ENCODE measurements around the gene AKAP7.

AKAP7 gene

DNA sequence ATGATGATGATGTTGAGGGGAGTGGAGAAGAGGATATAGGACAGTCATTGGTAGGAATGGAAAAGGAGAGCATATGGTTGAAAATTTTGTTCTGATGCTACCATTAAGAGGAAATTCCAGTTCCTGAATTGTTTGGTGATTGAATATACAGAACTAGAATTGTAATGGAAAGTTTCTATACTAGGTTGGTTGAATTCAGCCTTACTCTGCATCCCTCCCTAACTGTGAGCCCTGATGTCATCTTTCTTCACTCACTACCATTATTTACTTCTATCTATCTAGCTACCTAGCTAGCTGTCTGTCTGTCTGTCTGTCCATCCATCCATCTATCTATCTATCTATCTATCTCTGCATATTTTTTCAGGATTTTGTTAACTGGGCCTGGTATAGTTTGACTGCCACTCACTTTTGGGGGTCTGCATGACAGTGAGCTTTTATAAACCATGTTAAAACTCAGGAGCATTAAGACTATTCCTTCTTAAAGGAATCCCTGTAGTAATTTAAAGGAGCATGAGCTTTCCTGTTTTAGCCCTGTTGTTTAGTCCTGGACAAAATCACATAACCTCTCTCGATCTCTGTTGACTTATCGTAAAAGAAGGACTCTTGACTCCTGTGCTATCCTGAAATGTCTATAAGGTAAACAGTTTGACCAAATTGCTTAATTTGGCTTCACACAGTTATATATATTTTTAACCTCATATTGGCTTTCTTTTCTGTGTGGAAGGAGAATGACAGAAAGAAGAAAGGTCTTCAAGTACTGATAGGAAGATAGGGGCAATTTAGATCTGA is 71.4 kb downstream of the AKAP7 start:
- DNase-seq = no peak

DNA sequence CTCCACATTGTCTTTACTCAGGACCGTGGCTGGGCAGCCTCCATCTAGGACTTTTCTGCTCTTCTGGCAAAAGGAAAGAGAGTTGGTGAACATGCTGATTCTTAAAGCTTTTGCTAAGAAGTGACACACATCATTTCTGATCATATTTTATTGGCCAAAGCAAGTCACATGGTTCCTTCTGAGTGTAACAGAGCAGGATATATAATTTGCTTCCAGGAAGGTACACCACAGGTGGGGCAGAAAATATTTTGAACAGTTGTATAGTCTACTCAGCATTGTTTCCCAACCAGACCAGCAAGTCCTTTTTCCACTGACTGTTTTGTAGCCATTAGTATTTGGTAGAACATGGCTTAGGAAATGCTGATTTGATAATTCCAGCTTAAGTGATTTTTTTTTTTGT is 73.5 kb downstream of the AKAP7 start:
- DNase-seq = no peak

DNA sequence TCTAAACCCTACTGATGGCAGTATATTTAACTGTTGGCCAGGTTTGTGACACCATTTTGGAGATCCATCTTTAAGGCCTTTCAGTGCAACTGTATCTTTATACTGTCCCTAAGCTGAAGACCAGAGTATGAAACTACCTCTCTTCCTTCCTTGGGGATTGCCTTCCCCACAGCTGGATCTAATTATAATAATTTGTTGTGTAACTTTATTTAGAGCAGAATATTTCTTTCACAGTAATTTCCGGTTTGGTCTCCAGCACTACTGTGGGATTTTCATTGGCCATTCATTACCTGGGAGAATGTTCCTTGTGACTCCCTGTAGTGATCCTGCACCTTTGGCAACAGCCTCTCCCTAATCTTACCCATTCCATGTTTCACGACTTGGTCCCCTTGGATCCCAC is 75.2 kb downstream of the AKAP7 start:
- no peak for DNase-seq

DNA sequence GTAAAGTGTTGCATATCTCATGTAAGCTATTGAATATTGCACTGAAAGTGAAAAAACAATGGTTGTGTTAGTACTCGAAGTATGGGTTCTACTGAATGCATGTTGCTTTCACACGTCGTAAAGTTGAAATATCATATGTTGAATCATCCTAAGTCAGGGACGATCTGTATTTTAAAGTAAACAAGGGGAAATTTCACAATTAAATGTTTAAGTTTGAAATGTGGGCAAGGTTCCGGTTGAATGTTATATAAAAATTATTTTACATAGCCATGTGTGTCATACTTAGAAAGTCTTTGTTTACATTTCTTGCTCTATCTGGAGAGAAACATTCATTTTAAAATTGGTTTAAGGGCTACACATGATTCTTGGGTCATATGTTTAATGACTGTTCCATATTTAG is 76.8 kb downstream of the AKAP7 start:
- no peak for DNase-seq

DNA sequence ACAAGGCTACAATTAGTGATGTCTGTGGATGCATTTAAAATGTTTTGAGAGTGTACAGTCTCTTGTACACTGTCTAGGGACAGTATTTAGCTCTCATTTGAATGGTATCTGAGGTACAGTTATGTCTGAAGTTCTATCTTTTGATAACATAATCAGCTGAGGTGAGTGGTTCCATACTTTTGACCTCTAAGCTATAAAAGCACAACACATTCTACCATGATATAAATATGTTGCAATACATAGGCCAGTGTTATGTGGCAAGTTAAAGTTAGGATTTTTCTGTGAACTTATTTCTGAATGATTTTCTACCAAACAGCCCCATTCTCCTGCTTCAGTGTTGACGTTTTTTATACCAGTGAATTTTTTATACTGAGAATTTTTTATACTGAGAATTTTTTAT is 77.6 kb downstream of the AKAP7 start:
- DNase-seq = no peak

DNA sequence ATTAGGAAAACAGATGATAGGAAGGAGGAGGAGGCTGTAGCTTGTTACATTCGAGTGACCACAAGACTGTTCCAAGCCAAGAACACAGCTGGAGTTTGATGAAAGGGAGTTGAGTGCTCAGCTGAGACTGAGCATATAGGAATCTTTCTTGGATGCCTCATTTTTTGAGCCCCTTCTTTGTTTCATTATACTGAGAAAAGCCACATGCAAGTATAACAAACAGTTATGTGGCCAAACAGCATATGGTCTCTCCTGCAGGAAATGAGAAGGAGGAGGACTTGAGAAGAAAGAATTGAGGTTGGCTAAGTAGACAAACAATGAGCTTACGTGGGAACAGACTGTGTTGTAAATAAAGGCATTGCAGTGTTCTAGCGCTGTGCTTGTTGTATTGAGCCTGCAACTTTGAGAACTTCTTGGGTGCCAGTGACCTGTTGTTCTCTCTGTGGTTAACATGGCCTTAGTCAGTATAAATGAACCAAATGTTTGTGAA is 78.3 kb downstream of the AKAP7 start:
- no peak for DNase-seq

DNA sequence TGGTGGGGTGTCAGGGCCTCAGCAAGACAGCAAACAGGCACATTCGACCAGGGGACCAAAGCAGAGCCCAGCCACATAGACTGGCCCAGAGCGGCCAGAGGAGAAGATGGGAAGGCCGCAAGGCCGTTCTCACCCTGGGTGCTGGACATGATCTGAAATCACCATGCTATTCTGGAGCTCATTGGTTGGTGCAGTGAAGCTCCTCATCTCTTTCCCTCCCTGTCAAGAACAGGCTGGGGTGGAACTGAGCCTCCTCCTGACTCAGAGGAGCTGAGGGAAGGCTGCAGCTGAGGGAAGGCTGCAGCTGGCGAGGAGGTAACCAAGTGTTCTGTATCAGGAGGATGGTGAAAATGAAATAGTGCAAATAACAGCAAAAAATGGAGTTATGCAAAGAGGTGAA is 80.0 kb downstream of the AKAP7 start:
- no peak for DNase-seq

DNA sequence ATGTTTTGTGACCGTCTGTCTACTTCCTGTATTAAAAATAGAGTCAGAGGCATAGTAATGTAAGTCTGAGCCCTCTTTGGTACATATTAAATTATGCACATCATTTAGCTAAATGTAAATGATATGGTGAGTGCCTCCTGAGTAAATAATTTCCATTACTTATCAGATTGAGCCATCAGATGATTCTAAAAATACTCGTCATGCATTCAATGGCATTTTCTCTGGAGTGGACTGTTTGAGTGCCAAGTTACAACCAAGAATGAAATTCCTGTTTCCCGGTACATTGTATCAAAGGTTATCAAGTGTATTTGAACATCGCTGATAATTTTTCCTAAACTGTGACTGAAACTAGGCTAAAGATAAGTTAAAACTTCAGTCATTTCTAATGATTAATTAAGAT is 81.0 kb downstream of the AKAP7 start:
- DNase-seq = no peak

DNA sequence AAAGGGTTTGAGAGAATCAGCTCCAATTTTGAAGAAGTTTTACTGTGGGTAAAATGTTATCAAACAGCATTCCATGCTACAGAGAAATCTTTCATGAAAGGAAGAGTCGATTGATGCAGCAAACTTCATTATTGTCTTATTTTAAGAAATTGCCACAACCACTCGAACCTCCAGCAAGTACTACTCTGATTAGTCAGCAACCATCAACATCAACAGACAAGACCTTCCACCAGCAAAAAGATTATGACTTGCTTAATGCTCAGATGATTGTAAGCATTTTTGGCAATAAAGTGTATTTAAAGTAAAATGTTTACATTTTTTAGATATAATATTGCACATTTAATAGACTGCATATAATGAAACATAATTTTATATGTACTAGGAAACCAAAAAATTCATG is 87.5 kb downstream of the AKAP7 start:
- DNase-seq = no peak

DNA sequence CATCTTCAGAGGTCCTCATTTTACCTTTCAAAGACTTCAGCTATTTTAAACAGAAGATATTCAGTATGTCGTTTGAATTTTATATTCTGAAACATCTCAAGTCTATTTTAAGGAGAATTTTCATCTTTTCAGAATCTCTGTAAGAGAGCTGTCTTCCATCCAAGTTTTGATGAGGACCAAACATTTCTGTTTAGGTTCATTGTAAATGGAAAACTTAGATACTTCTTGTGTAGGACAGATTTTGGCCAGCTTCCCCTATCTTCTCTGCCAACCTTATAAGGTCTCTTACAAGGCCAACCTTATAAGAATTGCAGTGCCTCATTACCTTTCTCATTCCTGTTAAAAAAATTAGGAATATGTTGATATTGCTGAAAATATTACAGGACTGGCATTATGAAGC is 88.1 kb downstream of the AKAP7 start:
- no peak for DNase-seq

DNA sequence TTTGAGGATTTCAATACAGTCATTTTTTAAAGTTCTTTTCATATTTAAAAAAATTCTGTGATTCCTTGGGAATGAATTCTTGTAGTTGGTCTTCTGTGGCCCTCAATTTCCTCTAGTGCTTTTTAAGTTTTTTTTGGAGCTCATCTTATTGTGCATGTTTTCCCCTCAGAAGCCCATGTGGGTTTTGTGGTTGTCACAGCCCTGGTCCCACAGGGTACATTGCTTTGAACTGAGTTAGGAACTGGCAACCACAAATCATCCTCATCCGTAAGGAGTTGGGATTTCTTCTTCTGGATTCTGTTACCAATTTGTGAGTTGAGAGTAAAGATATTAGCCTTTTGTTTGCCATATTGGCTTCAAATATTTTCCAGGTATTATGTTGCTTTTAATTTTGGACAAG is 89.9 kb downstream of the AKAP7 start:
- no peak for DNase-seq

DNA sequence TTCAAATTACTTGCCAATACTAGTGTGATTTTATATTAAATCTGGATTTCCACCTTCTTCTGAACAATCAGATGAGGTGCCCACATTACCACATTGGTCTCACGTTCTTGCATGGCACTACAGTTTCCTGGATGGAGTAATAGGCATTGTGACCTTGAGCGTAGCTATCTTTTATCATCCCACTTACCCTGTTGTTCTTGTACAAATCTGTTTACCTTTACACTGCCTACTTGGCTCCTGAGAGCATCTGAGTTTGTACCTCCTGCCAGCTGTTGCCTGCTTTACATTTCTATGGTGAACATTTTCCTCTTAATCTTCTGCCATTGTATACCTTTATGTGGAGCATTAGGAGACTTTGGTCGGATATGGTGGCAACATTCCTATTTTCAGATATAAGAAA is 90.7 kb downstream of the AKAP7 start:
- DNase-seq = peak; percentile 6

DNA sequence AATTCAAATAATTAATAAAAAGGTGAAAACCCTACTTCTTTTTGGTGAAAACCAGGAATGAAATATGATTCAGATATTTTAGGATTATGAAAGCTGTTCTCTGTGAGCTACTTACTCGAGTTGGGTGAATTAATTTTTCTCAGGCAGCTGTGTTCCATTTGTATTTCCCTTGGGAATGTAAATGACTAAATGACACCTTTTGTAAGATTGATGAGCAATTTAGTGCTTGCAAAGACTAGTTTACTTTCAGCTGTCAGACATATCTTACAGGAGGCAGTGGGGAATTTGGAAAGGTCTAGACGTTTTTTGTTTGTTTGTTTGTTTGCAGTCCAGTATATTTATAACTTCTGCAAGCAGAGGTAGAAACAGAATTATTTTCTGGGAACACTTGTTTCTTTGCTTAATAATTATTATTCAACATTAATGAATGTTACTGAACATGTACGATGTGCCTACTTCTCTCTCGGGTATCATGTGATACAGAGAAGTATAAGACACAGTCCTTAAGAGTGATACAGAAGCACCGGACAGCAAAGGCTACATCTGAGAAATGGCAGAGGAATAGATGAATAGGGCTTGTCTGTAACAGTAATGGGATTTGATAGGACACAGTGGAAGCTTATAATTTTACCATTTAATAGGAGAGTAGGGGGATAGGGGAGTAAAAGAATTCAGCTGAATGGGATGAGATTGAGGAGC is 91.3 kb downstream of the AKAP7 start:
- no peak for DNase-seq

DNA sequence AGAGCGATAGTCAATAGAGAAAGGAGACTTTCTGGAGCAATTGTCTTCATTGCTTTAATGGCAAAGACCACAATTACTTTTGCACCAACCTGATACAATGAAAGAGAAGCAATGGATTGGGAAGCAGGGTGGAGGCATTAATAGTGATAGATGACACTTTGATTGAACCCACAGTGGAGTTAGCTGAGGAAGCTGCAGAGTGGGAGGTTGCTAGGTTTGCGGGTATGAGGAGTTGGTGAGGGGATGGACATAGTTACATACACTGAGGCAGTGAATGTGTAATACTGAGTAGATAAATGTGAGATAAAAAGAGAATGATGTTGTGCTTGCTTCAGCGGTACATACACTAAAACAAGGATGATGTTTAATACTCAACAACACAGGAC is 91.9 kb downstream of the AKAP7 start:
- DNase-seq = no peak

DNA sequence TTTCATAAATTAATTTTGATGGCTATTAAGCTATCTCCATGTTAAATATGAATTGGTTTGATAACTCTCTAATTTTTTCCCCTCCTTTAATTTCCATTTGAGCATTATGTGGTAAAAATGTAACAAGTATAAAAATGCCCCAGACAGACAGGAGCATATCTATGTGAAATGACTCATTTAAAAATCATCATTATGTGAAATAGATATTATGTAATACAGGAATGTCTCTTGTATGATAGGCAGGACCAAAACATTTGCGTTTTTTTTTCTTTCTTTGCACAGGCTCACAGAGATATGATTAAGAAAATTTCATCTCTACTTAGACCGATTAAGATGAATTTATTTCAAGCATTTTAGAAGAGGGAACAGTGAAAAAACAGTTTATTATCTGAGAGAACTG is 95.8 kb downstream of the AKAP7 start:
- no peak for DNase-seq

DNA sequence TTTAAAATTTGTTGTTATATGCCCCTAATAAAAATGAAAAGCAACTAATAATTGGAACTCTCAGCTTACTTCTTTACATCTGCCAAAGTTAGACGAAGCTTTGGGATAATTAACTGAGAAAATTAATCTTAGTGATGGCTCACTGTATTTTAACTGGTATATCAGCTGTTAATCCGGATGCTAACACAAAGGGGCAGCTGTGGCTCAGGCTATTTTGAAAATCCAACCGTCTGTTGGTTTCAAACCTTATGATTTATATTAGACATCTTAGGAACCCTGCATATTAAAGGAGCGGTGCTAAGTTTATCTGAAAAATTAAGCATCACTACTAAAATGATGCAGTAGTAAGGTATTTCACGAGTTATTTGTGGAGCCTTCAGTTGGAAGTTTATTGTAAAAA is 96.6 kb downstream of the AKAP7 start:
- DNase-seq = no peak

DNA sequence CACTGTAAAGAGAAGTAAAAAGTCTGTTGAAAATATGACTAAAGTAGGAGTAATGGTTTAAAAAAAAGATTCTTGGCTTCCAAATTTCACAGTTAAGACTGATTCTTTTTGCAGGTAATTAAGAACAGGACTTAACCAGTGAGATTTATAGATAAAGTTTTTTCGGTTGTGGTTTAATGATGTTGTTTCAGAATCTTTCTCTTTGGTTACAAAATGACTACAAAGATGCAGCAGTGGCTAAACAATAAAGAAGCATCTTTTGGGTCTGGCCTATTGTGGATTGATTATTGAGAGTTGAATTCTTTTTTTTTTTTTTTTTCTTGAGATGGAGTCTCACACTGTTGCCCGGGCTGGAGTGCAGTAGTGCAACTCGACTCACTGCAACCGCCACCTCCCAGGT is 109.7 kb downstream of the AKAP7 start:
- no peak for DNase-seq

DNA sequence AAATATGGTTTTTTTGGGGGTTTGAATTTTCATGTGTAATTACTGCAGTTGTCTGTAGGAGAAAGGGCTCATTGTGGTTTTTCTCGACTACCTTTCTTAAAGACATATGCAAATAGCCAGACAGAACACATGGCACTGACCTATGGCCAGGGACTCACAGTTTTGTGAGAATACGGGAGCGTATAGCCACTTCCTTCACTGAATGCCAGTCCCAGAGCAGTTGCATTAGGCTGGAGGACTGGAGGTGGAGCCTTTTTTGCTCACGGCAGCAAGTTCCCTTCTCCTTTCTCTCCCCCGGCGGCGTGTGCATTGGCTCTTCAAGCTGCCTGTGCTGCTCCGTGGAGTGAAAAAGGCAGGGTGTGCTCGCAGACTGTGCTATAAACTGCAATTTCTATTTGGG is 114.9 kb downstream of the AKAP7 start:
- DNase-seq = no peak

DNA sequence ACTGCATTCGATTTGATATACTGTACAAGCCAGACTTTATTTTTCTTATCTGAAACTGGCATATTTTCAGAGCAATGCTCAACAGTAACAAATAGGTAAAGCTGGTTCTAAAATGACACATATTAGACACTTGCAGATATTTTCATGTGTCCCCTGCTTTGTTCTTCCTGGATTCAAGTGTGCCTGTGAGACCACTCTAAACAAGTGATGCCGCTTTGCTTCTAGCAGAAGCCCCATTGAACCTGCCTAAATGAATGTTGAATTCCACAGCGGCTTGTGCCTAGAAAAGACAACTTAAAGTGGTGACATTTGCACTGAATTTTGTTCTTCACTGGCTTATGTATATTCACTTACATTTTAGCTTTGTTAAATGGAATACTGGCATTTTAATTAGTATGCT is 115.7 kb downstream of the AKAP7 start:
- DNase-seq = no peak

DNA sequence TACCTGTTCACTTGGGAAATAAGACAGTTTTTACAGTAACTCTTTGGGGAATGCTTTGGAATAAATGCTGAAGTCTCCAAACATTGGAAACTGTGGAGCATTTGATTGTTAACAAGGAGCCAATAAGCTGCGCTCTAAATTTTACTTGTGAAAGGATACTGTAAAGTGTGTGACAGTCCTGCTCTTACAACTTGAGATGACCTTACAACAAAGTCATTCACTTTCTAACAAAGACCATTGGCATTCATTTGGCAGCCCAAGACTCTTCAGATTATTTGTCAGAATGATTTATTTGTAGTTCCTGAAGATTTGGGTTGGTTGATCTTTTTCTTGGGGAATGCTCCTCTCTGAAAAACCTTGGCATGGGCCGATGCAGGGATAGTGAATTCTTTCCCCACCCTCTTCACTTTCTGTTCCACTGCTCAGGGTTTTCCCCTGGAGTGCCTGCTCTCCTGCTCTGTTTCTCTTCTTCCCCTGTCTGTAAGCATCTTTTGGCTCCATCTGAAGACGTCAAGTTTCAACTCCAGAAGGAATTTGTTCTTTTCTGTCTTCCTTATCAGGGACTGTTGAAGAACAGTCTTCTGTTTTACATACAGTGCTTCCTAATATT is 116.4 kb downstream of the AKAP7 start:
- no peak for DNase-seq

DNA sequence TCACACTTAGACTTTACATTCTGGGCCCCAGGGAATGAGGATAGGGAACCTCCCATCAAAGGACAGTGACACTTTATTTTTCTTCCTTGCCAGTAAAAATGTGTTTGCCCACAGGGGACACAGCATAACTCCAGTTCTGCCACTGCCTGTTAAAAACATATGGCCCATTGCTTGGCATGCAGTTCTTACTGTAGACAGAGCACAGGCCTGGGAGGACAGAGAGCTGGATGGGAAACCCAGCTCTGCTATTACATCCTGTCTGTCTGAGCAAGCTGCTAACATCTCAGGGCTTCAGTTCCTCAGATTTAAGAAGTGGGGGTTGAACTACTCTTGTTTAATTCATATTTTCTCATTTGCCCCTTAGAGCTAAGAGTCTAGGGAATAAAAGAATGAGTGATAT is 120.2 kb downstream of the AKAP7 start:
- no peak for DNase-seq

DNA sequence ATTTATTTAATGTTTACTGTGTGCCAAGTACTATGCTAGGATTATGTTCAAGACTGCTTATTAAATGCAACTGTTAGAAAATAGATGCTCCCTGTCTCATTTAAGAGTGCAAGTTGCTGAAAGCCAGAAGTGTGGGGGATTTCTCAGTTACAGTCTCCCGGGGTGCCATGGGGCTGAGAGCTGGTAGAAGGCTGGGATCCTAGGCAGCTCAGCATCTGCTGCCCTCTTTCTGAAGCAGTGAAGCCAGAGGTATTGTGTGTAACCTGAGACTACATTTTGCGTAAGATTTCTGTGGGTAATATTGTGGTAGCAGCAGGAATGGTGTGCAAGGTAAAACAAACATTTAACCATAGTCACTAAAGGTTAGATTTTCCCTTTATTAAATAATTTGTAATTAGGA is 120.6 kb downstream of the AKAP7 start:
- no peak for DNase-seq

DNA sequence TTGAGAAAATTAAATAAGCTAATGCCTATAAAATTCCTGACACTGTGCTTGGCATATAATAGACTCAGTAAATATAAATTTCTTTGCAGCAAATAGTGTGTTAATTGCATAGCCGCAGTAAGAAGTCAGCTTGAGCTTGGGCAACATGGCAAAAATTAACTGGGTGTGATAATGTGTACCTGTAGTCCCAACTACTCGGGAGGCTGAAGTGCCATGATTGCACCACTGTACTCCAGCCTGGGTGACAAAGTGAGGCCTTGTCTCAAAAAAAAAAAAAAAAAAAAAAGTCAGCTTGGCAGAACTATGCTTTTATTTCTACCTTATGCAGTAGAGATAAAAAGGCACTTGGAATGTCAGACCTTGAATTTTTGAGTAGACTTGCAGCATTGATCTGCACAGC is 121.8 kb downstream of the AKAP7 start:
- DNase-seq = no peak

DNA sequence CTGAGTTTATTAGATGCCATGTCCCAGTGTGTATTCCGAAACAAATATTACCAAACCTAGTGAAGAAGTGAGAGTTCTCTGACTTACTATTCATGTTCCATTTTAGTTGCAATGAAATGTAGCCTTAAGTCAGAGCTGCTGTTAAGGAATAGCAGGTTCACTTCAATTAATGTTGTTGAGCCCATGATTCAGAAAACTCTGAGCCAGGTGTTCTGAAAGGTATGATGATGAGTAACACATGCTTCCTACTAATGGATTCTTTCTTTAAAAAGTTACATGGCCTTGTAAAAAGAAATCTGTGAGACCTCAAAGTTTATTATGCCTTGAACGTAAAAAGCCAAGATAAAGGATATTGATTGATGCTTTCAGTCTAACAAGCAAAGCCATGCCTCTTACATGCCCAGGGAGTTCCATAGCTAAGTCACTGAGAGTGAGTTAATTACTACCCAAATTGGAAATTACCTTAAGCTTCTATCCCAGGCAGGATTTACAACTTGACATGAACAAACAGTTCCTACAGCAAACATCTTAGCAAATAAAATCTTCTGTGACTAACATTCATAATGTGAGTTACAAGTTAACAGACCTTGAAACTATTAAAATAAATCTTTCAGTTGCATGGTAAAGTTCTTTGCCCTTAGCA is 122.9 kb downstream of the AKAP7 start:
- DNase-seq = no peak
